Psoas muscle (tissue), 8 donors: ENCODE results near the gene CCRL2. TPM values are rescaled to one million over a fixed set of nuclear protein-coding genes. Genes with fewer than 3 reads are reported as not detected.

Source experiments
- ATAC-seq, 4 donors: fragments of 200-7000 bp; cut with Tn5 transposase; one replicate each; pipeline ENCODE4 v1.9.1; 2020; ENCODE audit warnings: moderate library complexity in 3 of 4, mild to moderate bottlenecking in 2 of 4
- DNase-seq, 2 donors: peaks; one replicate each; pipeline ENCODE4 v3.0.0-alpha.2; 2020
- H3K27ac ChIP-seq: fragments of 200-600 bp; one replicate; pipeline ENCODE4 v1.8.0; 2022
- H3K27me3 ChIP-seq, 3 donors: fragments of 200-600 bp in 1 of 3; one replicate each; pipeline versions ENCODE4 v1.6.1 to v1.8.0; 2013 to 2022; ENCODE audit warnings: low read length in 2 of 3, mild to moderate bottlenecking in 2 of 3, moderate library complexity in 1 of 3; ENCODE audit not compliant: insufficient read depth in 3 of 3
- H3K36me3 ChIP-seq, 2 donors: fragments of 200-600 bp in 1 of 2; one replicate each; pipeline versions ENCODE4 v1.6.1 to v1.8.0; 2013 to 2022; ENCODE audit warnings: low read depth in 1 of 2, mild to moderate bottlenecking in 1 of 2, moderate library complexity in 1 of 2; ENCODE audit not compliant: insufficient read depth in 1 of 2
- H3K4me1 ChIP-seq: fragments of 200-600 bp; one replicate; pipeline ENCODE4 v1.8.0; 2022
- H3K4me3 ChIP-seq: fragments of 200-600 bp; one replicate; pipeline ENCODE4 v1.8.0; 2022; ENCODE audit warnings: mild to moderate bottlenecking
- H3K9me3 ChIP-seq: fragments of 200-600 bp; one replicate; pipeline ENCODE4 v1.8.0; 2022
- CTCF ChIP-seq: fragments of 200-600 bp; IDR thresholded peaks from one replicate; pipeline ENCODE4 v1.8.0; 2022; ENCODE audit warnings: antibody characterized with exemption
- WGBS, 3 donors: extraction: QIAGEN DNeasy Blood & Tissue Kit; methylation state at CpG; one replicate each; pipeline versions ENCODE4 v1.1.6 to v1.1.7; 2013; 5-methylcytosine and 5-hydroxymethylcytosine counted together
- intact Hi-C, 2 donors: fragments of 100-400 bp; cut with DNase I; formaldehyde crosslinking; loops; one replicate each; pipeline versions ENCODE4 v1.11.0 to v1.14.2; 2022
- polyA plus RNA-seq, 3 donors: library from polyadenylated mRNA; stranded (reverse); fragments of 200-250 nt; gene quantifications; one replicate each; pipeline ENCODE4 v1.2.3, GENCODE V29; 2013
- total RNA-seq, 4 donors: library from RNA; stranded (reverse); fragmentation: NEBNext Ultra II Directional in 2 of 4; extraction: Animal tissue kit (Norgen Biotek cat#: 25700) in 2 of 4; gene quantifications; one replicate each; pipeline versions ENCODE4 v1.2.1 to v1.2.4, GENCODE V29; 2021 to 2023
- donor health status: healthy with polysubstance abuse.
- donor health status: DM: no; HTN: no; CAD: no; lungs with moderate emphysema.
- donor health status: Bipolar disorder and iron deficiency.
- donor health status: healthy.
- donor health status: DM: yes; HTN: yes; CAD: no.
- donor health status: DM: no; HTN: no; CAD: no.
- donor health status: DM: no; HTN: no; CAD: no.
- donor health status: DM: yes; HTN: yes; CAD: no.

The CCRL2 gene
- total and polyA plus RNA-seq, 7 donors = 0.55 to 1.8 (median 1.1) TPM

GRCh38 chr3:46409739-46410489 is 2.9 kb downstream of the CCRL2 start:
- peaks cover 27% of the 10 kb centered on the region for H3K4me1 ChIP-seq
- H3K27ac ChIP-seq = peak overlapping the region; percentile 24
- WGBS, 3 donors = 55 to 75% (median 59%) methylated on average over 9 of the region's 9 CpGs
- no peak overlapping the region for H3K4me3 ChIP-seq
- no peak for ATAC-seq
- H3K27me3 ChIP-seq = no peaks in the 10 kb centered on the region
- no peak for DNase-seq
- intact Hi-C loops = no loop called here
- H3K9me3 ChIP-seq = no peaks in the 10 kb centered on the region
- H3K36me3 ChIP-seq = no peaks in the 10 kb centered on the region
- no peak for TF ChIP-seq CTCF

GRCh38 chr3:46410669-46411068 is 3.6 kb downstream of the CCRL2 start:
- DNase-seq (no peak), ATAC-seq (no peak)
- no peaks in the 10 kb centered on the region for H3K9me3 ChIP-seq
- no peaks in the 10 kb centered on the region for H3K36me3 ChIP-seq
- H3K4me3 ChIP-seq = no peak overlapping the region
- H3K27ac ChIP-seq = no peak overlapping the region
- intact Hi-C loops = no loop called here
- peaks cover 27% of the 10 kb centered on the region for H3K4me1 ChIP-seq
- no peaks in the 10 kb centered on the region for H3K27me3 ChIP-seq
- TF ChIP-seq CTCF = no peak
- WGBS, 3 donors = 84 to 94% (median 92%) methylated on average over 2 of the region's 2 CpGs

- intact Hi-C loops = no loop called here
- no peak overlapping the region for H3K4me3 ChIP-seq
- no peaks in the 10 kb centered on the region for H3K27me3 ChIP-seq
- H3K9me3 ChIP-seq = no peaks in the 10 kb centered on the region
- no peak for TF ChIP-seq CTCF
- DNase-seq (no peak), ATAC-seq (no peak)
- no peaks in the 10 kb centered on the region for H3K36me3 ChIP-seq
- H3K4me1 ChIP-seq = peaks cover 27% of the 10 kb centered on the region
- WGBS, 3 donors = 72 to 100% (median 74%) methylated on average over 2 of the region's 2 CpGs
- H3K27ac ChIP-seq = no peak overlapping the region
Observed at GRCh38 chr3:46411271-46411670, 4.2 kb downstream of the CCRL2 start.

- ATAC-seq (no peak), DNase-seq (no peak)
- Histone ChIP-seq H3K27ac (no peak overlapping the region), H3K4me1 (peaks cover 17% of the 10 kb centered on the region), H3K4me3 (no peak overlapping the region), H3K9me3 (no peaks in the 10 kb centered on the region), H3K27me3 (no peaks in the 10 kb centered on the region), H3K36me3 (no peaks in the 10 kb centered on the region)
- intact Hi-C loops = no loop called here
- 67 to 68% (median 68%) methylated on average over 3 of the region's 3 CpGs for WGBS, 3 donors
- no peak for TF ChIP-seq CTCF
Observed at GRCh38 chr3:46412786-46413298, 5.8 kb downstream of the CCRL2 start.
